Fibroblast of mammary gland (primary cell): ENCODE data around the gene PNN.
"Not testable (repeated sequence)": the region's sequence is repeated elsewhere in the genome, so short reads cannot be mapped to it uniquely, and the experiment has no call there.

ENCODE experiments used
- DNase-seq: peaks from one replicate; pipeline ENCODE4 v3.0.0-alpha.2; 2010; ENCODE audit warnings: low read depth
- H3K4me3 ChIP-seq: 2 replicates; pipeline ENCODE4 v1.5.1; 2011; ENCODE audit warnings: low read depth, mild to moderate bottlenecking, low read length, moderate library complexity; ENCODE audit not compliant: control insufficient read depth
- CTCF ChIP-seq: conservative IDR thresholded peaks from 2 replicates; pipeline ENCODE4 v1.5.1; 2011; ENCODE audit warnings: low read depth, low read length, inconsistent platforms; ENCODE audit not compliant: control insufficient read depth, insufficient read depth

The PNN gene

GRCh38 chr14:39181693-39182047, 6.6 kb downstream of the PNN start:
- H3K4me3 ChIP-seq = no peak overlapping the region
- DNase-seq = no peak
- no peak for TF ChIP-seq CTCF

- H3K4me3 ChIP-seq = no peak overlapping the region
- DNase-seq = no peak
- TF ChIP-seq CTCF = no peak
These were observed 8.0 kb downstream of the PNN start for GRCh38 chr14:39182770-39183684.

- DNase-seq, H3K4me3 ChIP-seq: not testable (repeated sequence)
These were observed 8.6 kb downstream of the PNN start for GRCh38 chr14:39183685-39184003.

GRCh38 chr14:39184628-39185255, 9.7 kb downstream of the PNN start:
- no peak for TF ChIP-seq CTCF
- H3K4me3 ChIP-seq = no peak overlapping the region
- DNase-seq = no peak

GRCh38 chr14:39185256-39186049, 10.4 kb downstream of the PNN start:
- no peak for TF ChIP-seq CTCF
- no peak overlapping the region for H3K4me3 ChIP-seq
- DNase-seq = no peak

- H3K4me3 ChIP-seq = no peak overlapping the region
- no peak for DNase-seq
- no peak for TF ChIP-seq CTCF
These were observed 12.0 kb downstream of the PNN start for GRCh38 chr14:39186941-39187525.
